ENCODE results near the gene TRIB2. TPM values are rescaled to one million over a fixed set of nuclear protein-coding genes. Genes with fewer than 3 reads are reported as not detected.

TRIB2 gene
- total and polyA plus RNA-seq, 2 donors (not counting 3 experiments of a cell fraction or from before 2014, with no cell fraction given): 15.8 to 20.5 TPM

- no peaks in the 10 kb centered on the region for H3K79me2 ChIP-seq (ENCODE audit: control insufficient read depth, insufficient read depth, low read length)
- ChIA-PET POLR2A (interaction anchor here (1.0 kb wide), 1 partner anchor 71 kb away, joined by 3 read pairs; no protein-coding TSS in a partner anchor), CTCF (interaction anchor here (0.8 to 2.8 kb wide), 11 partner anchors 10 to 959 kb away, joined by 3 to 17 read pairs (median 4); partner anchors contain the start of gene TRIB2)
- dilution Hi-C loops (cut with MboI; ENCODE audit: extremely low pct_ligation_motif_present, low sequenced_read_pairs) (no loop called here), intact Hi-C loops (cut with micrococcal nuclease) (loop anchor here (1.0 to 2.0 kb wide), 13 partner anchors 9 to 958 kb away; no protein-coding TSS in a partner anchor)
- BruUV-seq (replicated peaks): TSS peak; percentile 82
- peaks cover 20% of the 10 kb centered on the region for H3K4me1 ChIP-seq (ENCODE audit: control insufficient read depth, extremely low read depth, insufficient read depth, low read length)
- FAIRE-seq (peak; percentile 91), DNase-seq (ENCODE audit: low read depth, low spot score) (peak; percentile 96)
- H3K9me3 ChIP-seq (replicated peaks; ENCODE audit: control insufficient read depth, insufficient read depth, low read length): no peaks in the 10 kb centered on the region
- TF ChIP-seq FOS (IDR thresholded peaks at IDR 0.05; ENCODE audit: borderline replicate concordance, insufficient read depth, low read length) (peak; percentile 88), EZH2 (IDR thresholded peaks at IDR 0.05; ENCODE audit: borderline replicate concordance, low read depth, low read length, severe bottlenecking) (no peak), MAX (IDR thresholded peaks at IDR 0.05; ENCODE audit: insufficient read depth, insufficient read length) (peak; percentile 19), POLR2AphosphoS5 (IDR thresholded peaks at IDR 0.05; ENCODE audit: insufficient read depth, low read depth, low read length) (peak; percentile 65), MYC (IDR thresholded peaks at IDR 0.05; ENCODE audit: low read depth, low read length) (no peak), POLR2A (IDR thresholded peaks at IDR 0.05; ENCODE audit: low read depth, low read length) (no peak), JUN (IDR thresholded peaks at IDR 0.05; ENCODE audit: borderline replicate concordance, insufficient read depth, insufficient read length, low read depth) (peak; percentile 80), GATA2 (IDR thresholded peaks at IDR 0.05; ENCODE audit: insufficient read depth, insufficient read length, low read depth, low read length) (peak; percentile 43)
- TF ChIP-seq, protein P1, sequence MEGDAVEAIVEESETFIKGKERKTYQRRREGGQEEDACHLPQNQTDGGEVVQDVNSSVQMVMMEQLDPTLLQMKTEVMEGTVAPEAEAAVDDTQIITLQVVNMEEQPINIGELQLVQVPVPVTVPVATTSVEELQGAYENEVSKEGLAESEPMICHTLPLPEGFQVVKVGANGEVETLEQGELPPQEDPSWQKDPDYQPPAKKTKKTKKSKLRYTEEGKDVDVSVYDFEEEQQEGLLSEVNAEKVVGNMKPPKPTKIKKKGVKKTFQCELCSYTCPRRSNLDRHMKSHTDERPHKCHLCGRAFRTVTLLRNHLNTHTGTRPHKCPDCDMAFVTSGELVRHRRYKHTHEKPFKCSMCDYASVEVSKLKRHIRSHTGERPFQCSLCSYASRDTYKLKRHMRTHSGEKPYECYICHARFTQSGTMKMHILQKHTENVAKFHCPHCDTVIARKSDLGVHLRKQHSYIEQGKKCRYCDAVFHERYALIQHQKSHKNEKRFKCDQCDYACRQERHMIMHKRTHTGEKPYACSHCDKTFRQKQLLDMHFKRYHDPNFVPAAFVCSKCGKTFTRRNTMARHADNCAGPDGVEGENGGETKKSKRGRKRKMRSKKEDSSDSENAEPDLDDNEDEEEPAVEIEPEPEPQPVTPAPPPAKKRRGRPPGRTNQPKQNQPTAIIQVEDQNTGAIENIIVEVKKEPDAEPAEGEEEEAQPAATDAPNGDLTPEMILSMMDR (IDR thresholded peaks at IDR 0.05; ENCODE audit: extremely low read depth in 1 of 2, insufficient read depth in 1 of 2, low read depth in 1 of 2, low read length in 2 of 2): no peak
- no peaks in the 10 kb centered on the region for H4K20me1 ChIP-seq (replicated peaks; ENCODE audit: control insufficient read depth, extremely low read depth, insufficient read depth, low read length)
- peak overlapping the region; percentile 82 for H3K4me2 ChIP-seq (ENCODE audit: insufficient read depth, low read length)
- peak overlapping the region; percentile 85 for H3K9ac ChIP-seq (replicated peaks; ENCODE audit: extremely low read depth, insufficient read depth, low read length)
- peak overlapping the region; percentile 99 for H3K27ac ChIP-seq (ENCODE audit: insufficient read depth, low read depth, low read length)
- H2AFZ ChIP-seq (ENCODE audit: low read depth, low read length): peak overlapping the region; percentile 25
- H3K36me3 ChIP-seq (ENCODE audit: control insufficient read depth in 2 of 2, extremely low read depth in 1 of 2, insufficient read depth in 2 of 2, low read length in 2 of 2): no peaks in the 10 kb centered on the region
- H3K9me1 ChIP-seq (replicated peaks; ENCODE audit: control insufficient read depth, extremely low read depth, insufficient read depth, low read length): no peaks in the 10 kb centered on the region
- H3K4me3 ChIP-seq (replicated peaks in 1 of 3; ENCODE audit: insufficient read depth in 1 of 3, low read depth in 1 of 3, low read length in 3 of 3): peak overlapping the region in 1 of 3 experiments; percentile 51
- no peaks in the 10 kb centered on the region for H3K27me3 ChIP-seq (ENCODE audit: control insufficient read depth in 2 of 2, insufficient read depth in 2 of 2, low read length in 2 of 2)
These were observed 71.4 kb downstream of the TRIB2 start for GRCh38 chr2:12787891-12788801.
